HG03558 (cell line): ENCODE measurements around the gene CCL26.

ENCODE experiments used
- ATAC-seq: cut with Tn5 transposase; IDR thresholded peaks from one replicate; pipeline ENCODE4 v1.9.1; 2021; ENCODE audit warnings: moderate number of reproducible peaks; ENCODE audit not compliant: unreplicated experiment; ENCODE audit errors: extremely low read depth

The CCL26 gene

GRCh38 chr7:75772081-75773077, at the start of gene CCL26:
CCL26 (minus strand) TSS chr7:75772211; CDS start chr7:75772176, 35 bp downstream.
- no peak for ATAC-seq

- ATAC-seq: no peak
Measured at GRCh38 chr7:75820688-75821087, 48.7 kb upstream of the CCL26 start.

- no peak for ATAC-seq
Measured at GRCh38 chr7:75819711-75820110, 47.7 kb upstream of the CCL26 start.

- ATAC-seq: no peak
Measured at GRCh38 chr7:75818472-75818871, 46.5 kb upstream of the CCL26 start.

GRCh38 chr7:75817116-75817515, 45.1 kb upstream of the CCL26 start:
- ATAC-seq: no peak

GRCh38 chr7:75815418-75816064, 43.5 kb upstream of the CCL26 start:
- no peak for ATAC-seq

- ATAC-seq: no peak
Measured at GRCh38 chr7:75814407-75814947, 42.5 kb upstream of the CCL26 start.

GRCh38 chr7:75813781-75814236, 41.8 kb upstream of the CCL26 start, which contains the start of gene CCL24:
CCL24 (minus strand) TSS chr7:75813806; CDS start chr7:75813715, 91 bp downstream.
- ATAC-seq: no peak

GRCh38 chr7:75813084-75813483, 41.1 kb upstream of the CCL26 start:
- ATAC-seq: no peak

GRCh38 chr7:75811894-75812678, 40.1 kb upstream of the CCL26 start:
- no peak for ATAC-seq

- ATAC-seq: no peak
Measured at GRCh38 chr7:75809396-75809795, 37.4 kb upstream of the CCL26 start.

GRCh38 chr7:75808106-75808505, 36.1 kb upstream of the CCL26 start:
- ATAC-seq: no peak

- ATAC-seq: no peak
Measured at GRCh38 chr7:75807452-75807851, 35.4 kb upstream of the CCL26 start.

- no peak for ATAC-seq
Measured at GRCh38 chr7:75806560-75807307, 34.7 kb upstream of the CCL26 start.

GRCh38 chr7:75804705-75805104, 32.7 kb upstream of the CCL26 start:
- no peak for ATAC-seq

GRCh38 chr7:75804004-75804403, 32.0 kb upstream of the CCL26 start:
- no peak for ATAC-seq

- ATAC-seq: no peak
Measured at GRCh38 chr7:75802552-75802821, 30.5 kb upstream of the CCL26 start.

- no peak for ATAC-seq
Measured at GRCh38 chr7:75798770-75799169, 26.8 kb upstream of the CCL26 start.

GRCh38 chr7:75796420-75796819, 24.4 kb upstream of the CCL26 start:
- ATAC-seq: no peak

- no peak for ATAC-seq
Measured at GRCh38 chr7:75795831-75796285, 23.8 kb upstream of the CCL26 start.
